OCI-LY7 (cell line): ENCODE measurements around the gene GEMIN7. TPM values are rescaled to one million over a fixed set of nuclear protein-coding genes. Genes with fewer than 3 reads are reported as not detected.

Experiments used
- BruUV-seq: library from RNA; stranded (reverse); fragments of 400-500 nt; replicated peaks from 2 replicates; lab custom pipeline; 2021; lab: Mats Ljungman, UMichigan
- CTCF ChIA-PET: fragments of 300-600 bp; sonication (Branson Sonifier 250); formaldehyde crosslinking; loops from one replicate; lab custom pipeline; 2022; ENCODE audit warnings: antibody characterized with exemption; ENCODE audit not compliant: unreplicated experiment; lab: Charles Lee
- POLR2A ChIA-PET: fragments of 300-600 bp; sonication (Branson Sonifier 250); formaldehyde crosslinking; loops from one replicate; lab custom pipeline; 2022; ENCODE audit warnings: antibody characterized with exemption; lab: Charles Lee
- DNase-seq: peaks from one replicate; pipeline ENCODE4 v3.0.0-alpha.2; 2015; ENCODE audit warnings: low spot score
- H2AFZ ChIP-seq: fragments of 200-600 bp; sonication (generic), shearing (Covaris generic); 2 replicates; pipeline ENCODE4 v1.6.1; 2014; ENCODE audit warnings: mild to moderate bottlenecking, antibody characterized with exemption, low read length, moderate library complexity
- H3K27ac ChIP-seq: fragments of 200-600 bp; sonication (generic); 2 replicates; pipeline ENCODE4 v1.5.1; 2014; ENCODE audit warnings: mixed run types, low read depth, mild to moderate bottlenecking, moderate library complexity, low read length, inconsistent platforms; ENCODE audit not compliant: poor library complexity, severe bottlenecking
- H3K36me3 ChIP-seq: fragments of 200-600 bp; sonication (generic); 2 replicates; pipeline ENCODE4 v1.6.1; 2014; ENCODE audit warnings: mild to moderate bottlenecking, antibody characterized with exemption, low read length, moderate library complexity, mixed read lengths; ENCODE audit not compliant: insufficient read depth
- H3K4me1 ChIP-seq: fragments of 200-600 bp; sonication (generic); 2 replicates; pipeline ENCODE4 v1.5.1; 2014; ENCODE audit warnings: mild to moderate bottlenecking, low read length; ENCODE audit not compliant: insufficient read depth, poor library complexity, severe bottlenecking
- H3K4me2 ChIP-seq: fragments of 200-600 bp; sonication (generic); 2 replicates; pipeline ENCODE4 v1.6.1; 2014; ENCODE audit warnings: mild to moderate bottlenecking, low read length
- H3K4me3 ChIP-seq: fragments of 200-600 bp; sonication (generic); 2 replicates; pipeline ENCODE4 v1.5.1; 2014; ENCODE audit warnings: mild to moderate bottlenecking, low read depth, low read length; ENCODE audit not compliant: poor library complexity, severe bottlenecking
- H3K79me2 ChIP-seq: fragments of 200-600 bp; sonication (generic); 2 replicates; pipeline ENCODE4 v1.6.1; 2016; ENCODE audit warnings: low read depth, mild to moderate bottlenecking, low read length, moderate library complexity, mixed read lengths; ENCODE audit not compliant: insufficient read depth
- H3K9me2 ChIP-seq: fragments of 200-600 bp; sonication (generic); 2 replicates; pipeline ENCODE4 v1.6.1; 2016; ENCODE audit warnings: mild to moderate bottlenecking, low read length, mixed read lengths; ENCODE audit not compliant: insufficient read depth
- H3K9me3 ChIP-seq: fragments of 200-600 bp; sonication (generic); 2 replicates; pipeline ENCODE4 v1.6.1; 2014; ENCODE audit warnings: mild to moderate bottlenecking, mixed run types, low read length, mixed read lengths
- H4K20me1 ChIP-seq: fragments of 200-600 bp; sonication (generic); 2 replicates; pipeline ENCODE4 v1.6.1; 2014; ENCODE audit warnings: mild to moderate bottlenecking, antibody characterized with exemption, low read length, moderate library complexity, mixed read lengths; ENCODE audit not compliant: insufficient read depth
- EZH2phosphoT487 ChIP-seq: fragments of 200-600 bp; sonication (generic); IDR thresholded peaks from 2 replicates; pipeline ENCODE4 v1.6.1; 2018; ENCODE audit warnings: low read depth, borderline replicate concordance, mild to moderate bottlenecking, mixed run types, antibody characterized with exemption, low read length, moderate library complexity, mixed read lengths
- intact Hi-C: fragments of 100-400 bp; cut with micrococcal nuclease; formaldehyde crosslinking; loops from one replicate; pipeline ENCODE4 v1.10.0; 2022; ENCODE audit not compliant: unreplicated experiment
- total RNA-seq, 2 experiments: library from RNA; depleted of rRNA in 1 of 2; stranded (reverse); fragments of >200 nt in 1 of 2; shearing (Covaris generic) in 1 of 2; gene quantifications; 2 replicates each; pipeline ENCODE4 v1.2.3, GENCODE V29; 2014 to 2022
- TF ChIP-seq, protein P1 (sequence below): fragments of 200-600 bp; sonication (generic); conservative IDR thresholded peaks from 2 replicates; pipeline ENCODE4 v1.5.1; 2014; ENCODE audit warnings: mild to moderate bottlenecking, antibody characterized with exemption, low read length, moderate library complexity, mixed read lengths

The GEMIN7 gene
- total RNA-seq, 2 experiments from 2014 or later, result 46.3 to 60.0 TPM

DNA sequence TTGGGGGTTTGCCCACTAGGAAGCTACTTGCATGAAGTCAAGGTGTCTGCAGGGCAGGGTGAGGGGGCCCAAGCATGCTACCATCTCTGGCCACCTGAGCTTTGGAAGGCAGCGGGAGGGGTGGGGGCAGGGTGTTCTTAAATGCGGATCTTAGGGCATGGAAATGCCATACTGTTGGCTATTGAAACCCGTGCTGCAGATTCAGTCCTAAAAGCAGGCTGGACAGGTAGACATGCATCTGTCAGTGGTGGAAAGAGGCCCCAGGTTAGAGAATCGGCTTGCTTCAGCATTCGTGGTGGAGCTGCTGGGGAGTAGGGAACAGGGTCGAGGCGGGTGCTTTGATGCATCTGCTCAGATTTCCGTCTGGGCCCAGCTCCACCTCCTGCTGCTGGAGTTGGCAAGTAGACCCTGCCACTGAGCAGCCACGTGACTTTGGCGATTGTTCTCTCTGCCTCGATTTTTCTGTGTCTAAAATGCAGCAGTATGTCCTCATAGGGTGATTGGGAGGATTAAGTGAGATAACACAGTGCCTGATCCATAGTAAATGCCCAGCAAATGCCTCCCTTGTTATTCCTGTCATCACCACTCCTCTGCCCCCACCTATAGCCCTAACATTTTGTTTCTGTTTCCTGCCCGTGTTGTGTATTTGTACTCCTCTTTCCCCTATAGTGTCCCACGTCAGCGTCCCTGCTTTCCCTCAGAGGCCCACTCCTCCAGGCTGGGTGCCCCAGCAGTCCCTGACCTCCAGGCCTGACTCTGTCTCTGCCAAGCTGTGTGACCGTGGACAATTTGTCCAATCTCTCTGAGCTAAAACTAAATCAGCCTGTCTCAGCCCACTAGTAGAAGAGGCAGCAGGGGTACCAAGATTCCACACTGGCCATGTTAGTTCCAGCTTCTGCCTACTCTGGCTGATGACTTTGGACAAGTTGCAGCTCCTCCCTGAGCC is 19.7 kb downstream of the GEMIN7 start:
- DNase-seq, result no peak
- BruUV-seq, result no TSS peak
- Histone ChIP-seq H3K9me3 (no peaks in the 10 kb centered on the region), H3K4me1 (peaks cover 24% of the 10 kb centered on the region), H3K36me3 (peaks cover 41% of the 10 kb centered on the region), H2AFZ (no peak overlapping the region), H3K9me2 (no peaks in the 10 kb centered on the region), H3K79me2 (peaks cover 84% of the 10 kb centered on the region), H3K4me3 (no peak overlapping the region), H3K4me2 (no peak overlapping the region), H3K27ac (no peak overlapping the region), H4K20me1 (peaks cover 10% of the 10 kb centered on the region)
- ChIA-PET POLR2A (no interaction called here), CTCF (no interaction called here)
- no peak for TF ChIP-seq EZH2phosphoT487
- TF ChIP-seq, protein P1, sequence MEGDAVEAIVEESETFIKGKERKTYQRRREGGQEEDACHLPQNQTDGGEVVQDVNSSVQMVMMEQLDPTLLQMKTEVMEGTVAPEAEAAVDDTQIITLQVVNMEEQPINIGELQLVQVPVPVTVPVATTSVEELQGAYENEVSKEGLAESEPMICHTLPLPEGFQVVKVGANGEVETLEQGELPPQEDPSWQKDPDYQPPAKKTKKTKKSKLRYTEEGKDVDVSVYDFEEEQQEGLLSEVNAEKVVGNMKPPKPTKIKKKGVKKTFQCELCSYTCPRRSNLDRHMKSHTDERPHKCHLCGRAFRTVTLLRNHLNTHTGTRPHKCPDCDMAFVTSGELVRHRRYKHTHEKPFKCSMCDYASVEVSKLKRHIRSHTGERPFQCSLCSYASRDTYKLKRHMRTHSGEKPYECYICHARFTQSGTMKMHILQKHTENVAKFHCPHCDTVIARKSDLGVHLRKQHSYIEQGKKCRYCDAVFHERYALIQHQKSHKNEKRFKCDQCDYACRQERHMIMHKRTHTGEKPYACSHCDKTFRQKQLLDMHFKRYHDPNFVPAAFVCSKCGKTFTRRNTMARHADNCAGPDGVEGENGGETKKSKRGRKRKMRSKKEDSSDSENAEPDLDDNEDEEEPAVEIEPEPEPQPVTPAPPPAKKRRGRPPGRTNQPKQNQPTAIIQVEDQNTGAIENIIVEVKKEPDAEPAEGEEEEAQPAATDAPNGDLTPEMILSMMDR, result no peak
- intact Hi-C loops, result no loop called here

DNA sequence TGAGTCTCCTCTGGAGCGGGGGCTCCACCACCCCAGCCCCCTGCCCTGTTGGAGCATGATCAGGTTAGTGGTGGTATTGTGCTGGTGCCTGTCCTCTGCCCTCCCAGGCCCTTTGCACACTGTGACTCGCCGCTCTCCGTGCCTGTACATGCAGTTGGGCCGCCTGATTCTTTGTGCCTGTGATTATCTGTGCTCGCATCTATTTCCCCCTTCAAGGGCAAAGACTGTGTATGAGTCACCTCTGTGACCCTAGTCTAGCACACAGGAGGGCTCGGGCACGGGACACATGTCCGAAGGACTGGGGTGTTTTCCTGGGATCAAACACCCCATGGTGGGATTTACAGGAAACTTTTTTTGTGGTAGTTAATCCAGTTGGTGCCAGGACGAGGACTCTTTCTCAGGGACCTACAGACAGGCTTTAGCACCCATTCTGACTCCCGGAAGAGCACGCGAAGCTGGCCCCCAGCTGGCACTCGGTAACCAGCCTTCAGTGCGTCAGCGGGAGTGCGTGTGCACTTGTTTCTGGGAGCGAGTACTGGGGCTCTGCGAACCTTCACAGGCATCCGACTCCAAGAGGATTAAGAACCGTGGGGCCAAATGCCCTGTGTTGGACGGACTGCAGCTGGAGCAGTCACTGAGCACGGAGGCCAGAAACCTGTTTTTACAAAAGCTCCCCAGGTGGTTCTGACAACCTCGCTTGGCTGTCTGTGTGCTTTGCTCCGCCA is 20.6 kb downstream of the GEMIN7 start:
- no peak for TF ChIP-seq EZH2phosphoT487
- TF ChIP-seq, protein P1, result no peak
- H4K20me1 ChIP-seq, result peaks cover 6% of the 10 kb centered on the region; the same call in 1 of the 2 replicates
- BruUV-seq, result no TSS peak
- peaks cover 76% of the 10 kb centered on the region for H3K79me2 ChIP-seq
- H3K4me1 ChIP-seq, result peaks cover 24% of the 10 kb centered on the region
- no peak overlapping the region for H2AFZ ChIP-seq
- no peak overlapping the region for H3K27ac ChIP-seq
- intact Hi-C loops, result no loop called here
- CTCF ChIA-PET, result no interaction called here
- H3K36me3 ChIP-seq, result peaks cover 39% of the 10 kb centered on the region
- POLR2A ChIA-PET, result no interaction called here
- no peaks in the 10 kb centered on the region for H3K9me2 ChIP-seq
- no peak for DNase-seq
- H3K4me3 ChIP-seq, result no peak overlapping the region
- H3K9me3 ChIP-seq, result no peaks in the 10 kb centered on the region
- H3K4me2 ChIP-seq, result no peak overlapping the region
